Skeletal muscle satellite cell (primary cell): ENCODE measurements around the gene ALDH1L1.

Experiments used
- H3K27me3 ChIP-seq: 2 replicates; pipeline ENCODE4 v1.7.0; 2013; ENCODE audit warnings: low read length; ENCODE audit not compliant: control insufficient read depth, insufficient read depth
- H3K36me3 ChIP-seq: 2 replicates; pipeline ENCODE4 v1.7.0; 2013; ENCODE audit warnings: mild to moderate bottlenecking, control low read depth, low read length; ENCODE audit not compliant: insufficient read depth
- H3K4me1 ChIP-seq: 2 replicates; pipeline ENCODE4 v1.7.0; 2013; ENCODE audit warnings: low read length; ENCODE audit not compliant: control insufficient read depth, insufficient read depth
- H3K4me2 ChIP-seq: 2 replicates; pipeline ENCODE4 v1.7.0; 2013; ENCODE audit warnings: mild to moderate bottlenecking, low read length
- H3K4me3 ChIP-seq: 2 replicates; pipeline ENCODE4 v1.7.0; 2013; ENCODE audit warnings: low read length
- H3K9ac ChIP-seq: 2 replicates; pipeline ENCODE4 v1.7.0; 2013; ENCODE audit warnings: mild to moderate bottlenecking, low read depth, low read length, moderate library complexity
- H3K9me3 ChIP-seq: replicated peaks from 2 replicates; pipeline ENCODE4 v1.7.0; 2013; ENCODE audit warnings: mild to moderate bottlenecking, control low read depth, low read length

ALDH1L1 gene

DNA sequence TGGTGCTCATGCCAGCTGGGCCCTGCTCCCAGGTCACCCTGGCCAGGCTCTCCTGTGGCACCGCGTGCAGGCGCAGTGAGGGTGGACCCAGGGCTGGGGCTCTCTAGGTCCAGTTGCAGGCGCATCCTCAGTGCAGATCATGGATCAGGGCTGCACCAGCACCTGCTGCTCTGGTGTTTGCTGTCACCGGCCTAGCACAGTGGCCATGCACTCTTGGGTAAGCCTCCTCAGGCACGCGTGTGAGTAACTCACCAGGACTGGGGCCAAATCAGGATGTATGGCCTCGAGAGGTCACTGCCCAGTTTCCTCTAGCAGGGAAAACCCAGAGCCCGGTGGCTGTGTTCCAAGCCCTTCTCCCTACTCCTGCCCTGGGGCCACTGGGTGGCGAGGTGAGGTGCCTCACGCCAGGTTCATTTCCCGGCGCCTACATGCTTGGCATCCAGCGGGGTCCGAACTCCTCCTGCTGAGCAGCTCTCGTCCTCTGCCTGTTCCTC lies 50.9 kb downstream of the ALDH1L1 start:
- no peaks in the 10 kb centered on the region for H3K36me3 ChIP-seq

DNA sequence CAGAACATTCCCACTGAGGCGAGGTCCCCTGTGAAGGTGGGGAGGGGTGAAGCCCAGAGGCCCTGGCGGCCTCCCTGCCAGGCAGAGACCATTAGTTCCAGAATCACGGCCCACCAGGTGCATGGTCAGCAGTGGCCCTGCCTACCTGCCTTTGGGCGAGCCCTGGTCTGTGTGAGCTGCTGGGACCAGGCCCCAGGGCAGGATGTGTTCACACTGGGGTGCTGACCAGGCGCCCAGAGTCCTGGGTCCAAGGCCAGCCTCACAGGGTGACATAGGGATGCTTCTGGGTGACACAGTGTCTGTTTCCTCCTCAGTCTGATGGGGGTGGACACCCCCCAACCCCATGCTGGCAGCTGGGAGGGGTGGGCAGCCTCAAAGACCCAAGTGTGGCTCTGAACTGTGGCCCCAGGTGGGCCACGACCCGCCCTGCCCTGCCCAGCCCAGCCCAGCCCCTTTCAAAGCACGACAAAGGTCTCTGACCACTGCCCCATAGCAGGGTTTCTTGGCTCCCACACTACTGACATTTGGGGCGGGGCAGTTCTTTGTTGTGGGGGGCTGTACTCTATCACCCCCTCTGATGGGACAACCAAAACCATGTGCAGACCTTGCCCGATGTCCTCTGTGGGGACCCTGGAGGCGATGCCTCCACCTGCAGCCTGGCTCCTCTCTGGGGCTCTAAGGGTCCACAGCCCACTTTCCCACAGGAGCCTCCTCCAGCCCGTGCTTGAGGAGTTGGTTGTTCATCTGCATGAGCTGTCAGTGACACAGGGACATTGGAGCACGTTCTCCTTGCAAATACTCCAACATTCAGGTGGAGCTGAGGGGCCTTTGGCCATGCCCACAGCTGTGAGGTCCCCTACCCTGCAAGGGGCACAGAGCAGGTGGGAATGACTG lies 51.6 kb downstream of the ALDH1L1 start:
- no peak overlapping the region for H3K9ac ChIP-seq

More for the DNA sequence above, 50.9 kb downstream of the ALDH1L1 start:
- no peak overlapping the region for H3K9ac ChIP-seq
- no peaks in the 10 kb centered on the region for H3K4me1 ChIP-seq
- no peak overlapping the region for H3K4me2 ChIP-seq
- no peaks in the 10 kb centered on the region for H3K9me3 ChIP-seq
- no peak overlapping the region for H3K4me3 ChIP-seq
- H3K27me3 ChIP-seq: peaks cover 35% of the 10 kb centered on the region

GRCh38 chr3:126127904-126128303 lies 52.5 kb downstream of the ALDH1L1 start:
- Histone ChIP-seq H3K36me3 (no peaks in the 10 kb centered on the region), H3K4me3 (no peak overlapping the region), H3K27me3 (peaks cover 28% of the 10 kb centered on the region), H3K9ac (no peak overlapping the region), H3K9me3 (no peaks in the 10 kb centered on the region), H3K4me2 (no peak overlapping the region), H3K4me1 (no peaks in the 10 kb centered on the region)

More for the DNA sequence above, 51.6 kb downstream of the ALDH1L1 start:
- Histone ChIP-seq H3K36me3 (no peaks in the 10 kb centered on the region), H3K4me3 (no peak overlapping the region), H3K27me3 (peaks cover 35% of the 10 kb centered on the region), H3K9me3 (no peaks in the 10 kb centered on the region), H3K4me1 (no peaks in the 10 kb centered on the region), H3K4me2 (no peak overlapping the region)

- H3K9me3 ChIP-seq: no peaks in the 10 kb centered on the region
- no peak overlapping the region for H3K4me2 ChIP-seq
- peaks cover 28% of the 10 kb centered on the region for H3K27me3 ChIP-seq
- H3K9ac ChIP-seq: no peak overlapping the region
- H3K4me1 ChIP-seq: no peaks in the 10 kb centered on the region
- H3K4me3 ChIP-seq: no peak overlapping the region
- no peaks in the 10 kb centered on the region for H3K36me3 ChIP-seq
These were observed 52.9 kb downstream of the ALDH1L1 start for GRCh38 chr3:126127452-126127851.

GRCh38 chr3:126126811-126127431 lies 53.5 kb downstream of the ALDH1L1 start:
- H3K4me2 ChIP-seq: no peak overlapping the region
- peaks cover 25% of the 10 kb centered on the region for H3K27me3 ChIP-seq
- H3K9me3 ChIP-seq: no peaks in the 10 kb centered on the region
- no peak overlapping the region for H3K4me3 ChIP-seq
- no peaks in the 10 kb centered on the region for H3K36me3 ChIP-seq
- no peaks in the 10 kb centered on the region for H3K4me1 ChIP-seq
- H3K9ac ChIP-seq: no peak overlapping the region

- Histone ChIP-seq H3K4me1 (no peaks in the 10 kb centered on the region), H3K36me3 (no peaks in the 10 kb centered on the region), H3K9ac (no peak overlapping the region)
These were observed 54.1 kb downstream of the ALDH1L1 start for GRCh38 chr3:126126286-126126685.

GRCh38 chr3:126125781-126126251 lies 54.6 kb downstream of the ALDH1L1 start:
- Histone ChIP-seq H3K9me3 (no peaks in the 10 kb centered on the region), H3K9ac (no peak overlapping the region), H3K4me3 (no peak overlapping the region), H3K36me3 (no peaks in the 10 kb centered on the region), H3K4me2 (no peak overlapping the region), H3K27me3 (peaks cover 30% of the 10 kb centered on the region), H3K4me1 (no peaks in the 10 kb centered on the region)

More at GRCh38 chr3:126126286-126126685, 54.1 kb downstream of the ALDH1L1 start:
- Histone ChIP-seq H3K27me3 (peaks cover 29% of the 10 kb centered on the region), H3K4me3 (no peak overlapping the region), H3K9me3 (no peaks in the 10 kb centered on the region), H3K4me2 (no peak overlapping the region)

GRCh38 chr3:126125341-126125740 lies 55.0 kb downstream of the ALDH1L1 start:
- Histone ChIP-seq H3K9ac (no peak overlapping the region), H3K27me3 (peaks cover 31% of the 10 kb centered on the region), H3K9me3 (no peaks in the 10 kb centered on the region), H3K4me3 (no peak overlapping the region), H3K4me2 (no peak overlapping the region), H3K36me3 (no peaks in the 10 kb centered on the region), H3K4me1 (no peaks in the 10 kb centered on the region)

DNA sequence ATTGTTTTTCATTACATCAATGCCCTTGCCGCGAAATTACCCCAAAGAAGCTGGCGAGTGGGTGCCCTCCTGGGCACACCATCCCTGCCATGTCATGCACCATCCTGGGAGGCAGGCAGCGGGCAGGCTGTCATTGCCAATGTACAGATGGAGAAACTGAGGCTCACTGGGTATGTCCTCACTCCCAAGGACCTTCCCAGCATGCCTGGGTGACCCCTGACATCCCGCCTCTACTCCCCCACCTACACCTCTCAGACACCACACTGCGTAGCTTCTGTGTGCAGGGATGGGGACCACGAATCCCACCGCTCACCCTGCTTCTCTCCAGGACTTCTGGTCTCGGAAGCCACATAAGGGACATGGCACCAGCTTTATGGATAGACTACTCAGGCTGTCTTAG lies 55.5 kb downstream of the ALDH1L1 start:
- Histone ChIP-seq H3K9me3 (no peaks in the 10 kb centered on the region), H3K9ac (no peak overlapping the region), H3K27me3 (peaks cover 35% of the 10 kb centered on the region), H3K4me1 (no peaks in the 10 kb centered on the region), H3K36me3 (no peaks in the 10 kb centered on the region), H3K4me2 (no peak overlapping the region), H3K4me3 (no peak overlapping the region)

- no peak overlapping the region for H3K4me3 ChIP-seq
- H3K9me3 ChIP-seq: no peaks in the 10 kb centered on the region
- no peaks in the 10 kb centered on the region for H3K36me3 ChIP-seq
- peaks cover 41% of the 10 kb centered on the region for H3K27me3 ChIP-seq
- H3K9ac ChIP-seq: no peak overlapping the region
- H3K4me1 ChIP-seq: no peaks in the 10 kb centered on the region
- no peak overlapping the region for H3K4me2 ChIP-seq
These were observed 56.1 kb downstream of the ALDH1L1 start for GRCh38 chr3:126124148-126124868.

GRCh38 chr3:126121632-126122031 lies 58.8 kb downstream of the ALDH1L1 start:
- Histone ChIP-seq H3K36me3 (no peaks in the 10 kb centered on the region), H3K4me1 (no peaks in the 10 kb centered on the region), H3K9me3 (no peaks in the 10 kb centered on the region), H3K4me3 (no peak overlapping the region), H3K9ac (no peak overlapping the region), H3K27me3 (peaks cover 49% of the 10 kb centered on the region), H3K4me2 (no peak overlapping the region)
